ENCODE measurements around the gene C20orf144. TPM values are rescaled to one million over a fixed set of nuclear protein-coding genes. Genes with fewer than 3 reads are reported as not detected.

Gene C20orf144
- total and polyA plus RNA-seq, 9 of the 15 experiments (the other 6 are each of a cell fraction or from before 2014, with no cell fraction given), result 0.04 to 0.23 (median 0.11) TPM; not detected in 2

DNA sequence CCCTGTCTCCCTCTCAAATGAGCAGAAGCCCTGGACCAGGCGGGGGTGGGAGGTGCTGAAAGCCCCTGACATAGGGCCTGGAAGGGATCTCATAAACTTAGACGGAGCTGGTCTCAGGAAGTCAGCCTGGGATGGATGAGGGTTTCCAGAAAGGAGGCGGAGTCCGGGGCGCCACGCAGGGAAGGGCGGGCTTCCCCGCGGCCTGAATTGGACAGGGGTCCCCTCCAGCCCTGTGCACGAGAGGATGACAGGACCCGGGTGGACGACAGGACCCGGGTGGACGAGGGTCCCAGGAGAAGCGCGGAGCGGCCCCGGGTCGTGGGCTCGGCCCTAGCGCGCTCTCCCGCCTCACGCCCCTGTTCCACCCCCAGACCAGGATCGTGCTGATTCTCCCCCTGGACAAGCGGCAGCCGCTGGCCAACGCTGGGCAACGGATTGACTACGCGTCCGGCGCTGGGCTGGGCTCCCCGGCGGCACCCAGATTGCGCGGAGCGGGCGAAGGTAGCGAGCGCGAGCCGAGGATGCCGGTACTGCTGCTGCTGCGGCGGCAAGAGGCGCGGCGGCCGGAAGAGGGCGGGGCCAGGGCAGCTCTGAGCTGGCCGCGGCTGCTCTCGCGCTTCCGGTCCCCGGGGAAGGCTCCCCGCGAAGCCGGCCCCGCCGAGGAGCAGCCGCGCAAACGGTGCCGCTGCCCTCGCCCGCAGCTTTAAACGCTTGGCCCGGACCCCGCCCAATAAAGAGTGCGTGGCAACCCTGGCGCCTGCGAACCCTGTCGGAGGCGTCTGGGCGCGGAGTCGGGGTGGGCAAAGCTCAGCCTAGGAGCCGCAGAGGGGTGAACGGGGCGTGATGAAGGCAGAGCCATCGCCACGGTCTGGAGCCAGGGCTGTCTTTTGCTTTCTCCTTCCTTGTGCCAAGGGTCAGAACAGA is 1.3 kb downstream of the C20orf144 start (continued):
- TF ChIP-seq, protein P1, sequence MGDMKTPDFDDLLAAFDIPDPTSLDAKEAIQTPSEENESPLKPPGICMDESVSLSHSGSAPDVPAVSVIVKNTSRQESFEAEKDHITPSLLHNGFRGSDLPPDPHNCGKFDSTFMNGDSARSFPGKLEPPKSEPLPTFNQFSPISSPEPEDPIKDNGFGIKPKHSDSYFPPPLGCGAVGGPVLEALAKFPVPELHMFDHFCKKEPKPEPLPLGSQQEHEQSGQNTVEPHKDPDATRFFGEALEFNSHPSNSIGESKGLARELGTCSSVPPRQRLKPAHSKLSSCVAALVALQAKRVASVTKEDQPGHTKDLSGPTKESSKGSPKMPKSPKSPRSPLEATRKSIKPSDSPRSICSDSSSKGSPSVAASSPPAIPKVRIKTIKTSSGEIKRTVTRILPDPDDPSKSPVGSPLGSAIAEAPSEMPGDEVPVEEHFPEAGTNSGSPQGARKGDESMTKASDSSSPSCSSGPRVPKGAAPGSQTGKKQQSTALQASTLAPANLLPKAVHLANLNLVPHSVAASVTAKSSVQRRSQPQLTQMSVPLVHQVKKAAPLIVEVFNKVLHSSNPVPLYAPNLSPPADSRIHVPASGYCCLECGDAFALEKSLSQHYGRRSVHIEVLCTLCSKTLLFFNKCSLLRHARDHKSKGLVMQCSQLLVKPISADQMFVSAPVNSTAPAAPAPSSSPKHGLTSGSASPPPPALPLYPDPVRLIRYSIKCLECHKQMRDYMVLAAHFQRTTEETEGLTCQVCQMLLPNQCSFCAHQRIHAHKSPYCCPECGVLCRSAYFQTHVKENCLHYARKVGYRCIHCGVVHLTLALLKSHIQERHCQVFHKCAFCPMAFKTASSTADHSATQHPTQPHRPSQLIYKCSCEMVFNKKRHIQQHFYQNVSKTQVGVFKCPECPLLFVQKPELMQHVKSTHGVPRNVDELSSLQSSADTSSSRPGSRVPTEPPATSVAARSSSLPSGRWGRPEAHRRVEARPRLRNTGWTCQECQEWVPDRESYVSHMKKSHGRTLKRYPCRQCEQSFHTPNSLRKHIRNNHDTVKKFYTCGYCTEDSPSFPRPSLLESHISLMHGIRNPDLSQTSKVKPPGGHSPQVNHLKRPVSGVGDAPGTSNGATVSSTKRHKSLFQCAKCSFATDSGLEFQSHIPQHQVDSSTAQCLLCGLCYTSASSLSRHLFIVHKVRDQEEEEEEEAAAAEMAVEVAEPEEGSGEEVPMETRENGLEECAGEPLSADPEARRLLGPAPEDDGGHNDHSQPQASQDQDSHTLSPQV (IDR thresholded peaks at IDR 0.05), result peak; percentile 80
- TF ChIP-seq, protein P2, sequence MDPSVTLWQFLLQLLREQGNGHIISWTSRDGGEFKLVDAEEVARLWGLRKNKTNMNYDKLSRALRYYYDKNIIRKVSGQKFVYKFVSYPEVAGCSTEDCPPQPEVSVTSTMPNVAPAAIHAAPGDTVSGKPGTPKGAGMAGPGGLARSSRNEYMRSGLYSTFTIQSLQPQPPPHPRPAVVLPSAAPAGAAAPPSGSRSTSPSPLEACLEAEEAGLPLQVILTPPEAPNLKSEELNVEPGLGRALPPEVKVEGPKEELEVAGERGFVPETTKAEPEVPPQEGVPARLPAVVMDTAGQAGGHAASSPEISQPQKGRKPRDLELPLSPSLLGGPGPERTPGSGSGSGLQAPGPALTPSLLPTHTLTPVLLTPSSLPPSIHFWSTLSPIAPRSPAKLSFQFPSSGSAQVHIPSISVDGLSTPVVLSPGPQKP (CRISPR knock-in tag; IDR thresholded peaks at IDR 0.05), result no peak
- TF ChIP-seq, protein P3, sequence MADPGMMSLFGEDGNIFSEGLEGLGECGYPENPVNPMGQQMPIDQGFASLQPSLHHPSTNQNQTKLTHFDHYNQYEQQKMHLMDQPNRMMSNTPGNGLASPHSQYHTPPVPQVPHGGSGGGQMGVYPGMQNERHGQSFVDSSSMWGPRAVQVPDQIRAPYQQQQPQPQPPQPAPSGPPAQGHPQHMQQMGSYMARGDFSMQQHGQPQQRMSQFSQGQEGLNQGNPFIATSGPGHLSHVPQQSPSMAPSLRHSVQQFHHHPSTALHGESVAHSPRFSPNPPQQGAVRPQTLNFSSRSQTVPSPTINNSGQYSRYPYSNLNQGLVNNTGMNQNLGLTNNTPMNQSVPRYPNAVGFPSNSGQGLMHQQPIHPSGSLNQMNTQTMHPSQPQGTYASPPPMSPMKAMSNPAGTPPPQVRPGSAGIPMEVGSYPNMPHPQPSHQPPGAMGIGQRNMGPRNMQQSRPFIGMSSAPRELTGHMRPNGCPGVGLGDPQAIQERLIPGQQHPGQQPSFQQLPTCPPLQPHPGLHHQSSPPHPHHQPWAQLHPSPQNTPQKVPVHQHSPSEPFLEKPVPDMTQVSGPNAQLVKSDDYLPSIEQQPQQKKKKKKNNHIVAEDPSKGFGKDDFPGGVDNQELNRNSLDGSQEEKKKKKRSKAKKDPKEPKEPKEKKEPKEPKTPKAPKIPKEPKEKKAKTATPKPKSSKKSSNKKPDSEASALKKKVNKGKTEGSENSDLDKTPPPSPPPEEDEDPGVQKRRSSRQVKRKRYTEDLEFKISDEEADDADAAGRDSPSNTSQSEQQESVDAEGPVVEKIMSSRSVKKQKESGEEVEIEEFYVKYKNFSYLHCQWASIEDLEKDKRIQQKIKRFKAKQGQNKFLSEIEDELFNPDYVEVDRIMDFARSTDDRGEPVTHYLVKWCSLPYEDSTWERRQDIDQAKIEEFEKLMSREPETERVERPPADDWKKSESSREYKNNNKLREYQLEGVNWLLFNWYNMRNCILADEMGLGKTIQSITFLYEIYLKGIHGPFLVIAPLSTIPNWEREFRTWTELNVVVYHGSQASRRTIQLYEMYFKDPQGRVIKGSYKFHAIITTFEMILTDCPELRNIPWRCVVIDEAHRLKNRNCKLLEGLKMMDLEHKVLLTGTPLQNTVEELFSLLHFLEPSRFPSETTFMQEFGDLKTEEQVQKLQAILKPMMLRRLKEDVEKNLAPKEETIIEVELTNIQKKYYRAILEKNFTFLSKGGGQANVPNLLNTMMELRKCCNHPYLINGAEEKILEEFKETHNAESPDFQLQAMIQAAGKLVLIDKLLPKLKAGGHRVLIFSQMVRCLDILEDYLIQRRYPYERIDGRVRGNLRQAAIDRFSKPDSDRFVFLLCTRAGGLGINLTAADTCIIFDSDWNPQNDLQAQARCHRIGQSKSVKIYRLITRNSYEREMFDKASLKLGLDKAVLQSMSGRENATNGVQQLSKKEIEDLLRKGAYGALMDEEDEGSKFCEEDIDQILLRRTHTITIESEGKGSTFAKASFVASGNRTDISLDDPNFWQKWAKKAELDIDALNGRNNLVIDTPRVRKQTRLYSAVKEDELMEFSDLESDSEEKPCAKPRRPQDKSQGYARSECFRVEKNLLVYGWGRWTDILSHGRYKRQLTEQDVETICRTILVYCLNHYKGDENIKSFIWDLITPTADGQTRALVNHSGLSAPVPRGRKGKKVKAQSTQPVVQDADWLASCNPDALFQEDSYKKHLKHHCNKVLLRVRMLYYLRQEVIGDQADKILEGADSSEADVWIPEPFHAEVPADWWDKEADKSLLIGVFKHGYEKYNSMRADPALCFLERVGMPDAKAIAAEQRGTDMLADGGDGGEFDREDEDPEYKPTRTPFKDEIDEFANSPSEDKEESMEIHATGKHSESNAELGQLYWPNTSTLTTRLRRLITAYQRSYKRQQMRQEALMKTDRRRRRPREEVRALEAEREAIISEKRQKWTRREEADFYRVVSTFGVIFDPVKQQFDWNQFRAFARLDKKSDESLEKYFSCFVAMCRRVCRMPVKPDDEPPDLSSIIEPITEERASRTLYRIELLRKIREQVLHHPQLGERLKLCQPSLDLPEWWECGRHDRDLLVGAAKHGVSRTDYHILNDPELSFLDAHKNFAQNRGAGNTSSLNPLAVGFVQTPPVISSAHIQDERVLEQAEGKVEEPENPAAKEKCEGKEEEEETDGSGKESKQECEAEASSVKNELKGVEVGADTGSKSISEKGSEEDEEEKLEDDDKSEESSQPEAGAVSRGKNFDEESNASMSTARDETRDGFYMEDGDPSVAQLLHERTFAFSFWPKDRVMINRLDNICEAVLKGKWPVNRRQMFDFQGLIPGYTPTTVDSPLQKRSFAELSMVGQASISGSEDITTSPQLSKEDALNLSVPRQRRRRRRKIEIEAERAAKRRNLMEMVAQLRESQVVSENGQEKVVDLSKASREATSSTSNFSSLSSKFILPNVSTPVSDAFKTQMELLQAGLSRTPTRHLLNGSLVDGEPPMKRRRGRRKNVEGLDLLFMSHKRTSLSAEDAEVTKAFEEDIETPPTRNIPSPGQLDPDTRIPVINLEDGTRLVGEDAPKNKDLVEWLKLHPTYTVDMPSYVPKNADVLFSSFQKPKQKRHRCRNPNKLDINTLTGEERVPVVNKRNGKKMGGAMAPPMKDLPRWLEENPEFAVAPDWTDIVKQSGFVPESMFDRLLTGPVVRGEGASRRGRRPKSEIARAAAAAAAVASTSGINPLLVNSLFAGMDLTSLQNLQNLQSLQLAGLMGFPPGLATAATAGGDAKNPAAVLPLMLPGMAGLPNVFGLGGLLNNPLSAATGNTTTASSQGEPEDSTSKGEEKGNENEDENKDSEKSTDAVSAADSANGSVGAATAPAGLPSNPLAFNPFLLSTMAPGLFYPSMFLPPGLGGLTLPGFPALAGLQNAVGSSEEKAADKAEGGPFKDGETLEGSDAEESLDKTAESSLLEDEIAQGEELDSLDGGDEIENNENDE (IDR thresholded peaks at IDR 0.05; ENCODE audit: low read depth, low read length), result no peak
- TF ChIP-seq RBM22 (IDR thresholded peaks at IDR 0.05; ENCODE audit: low read depth, low read length, poor library complexity, severe bottlenecking) (peak; percentile 91), ARHGAP35 (IDR thresholded peaks at IDR 0.05; ENCODE audit: partially characterized antibody) (no peak), EHMT2 (IDR thresholded peaks at IDR 0.05) (no peak), CBX8 (IDR thresholded peaks at IDR 0.05; ENCODE audit: borderline replicate concordance, extremely low read depth, low read depth, low read length, poor library complexity, severe bottlenecking) (no peak), POLR3A (IDR thresholded peaks at IDR 0.05; ENCODE audit: borderline replicate concordance, extremely low read depth, insufficient read depth, insufficient read length) (no peak)

Measured in K562 (cell line).